ENCODE data around the gene MEIS3. TPM values are rescaled to one million over a fixed set of nuclear protein-coding genes. Genes with fewer than 3 reads are reported as not detected.

The MEIS3 gene
- total and polyA plus RNA-seq, 9 of the 15 experiments (the other 6 are each of a cell fraction or from before 2014, with no cell fraction given), result 0.06 to 0.80 (median 0.25) TPM; not detected in 1

GRCh38 chr19:47421244-47421786, 2.0 kb upstream of the MEIS3 start:
- Histone ChIP-seq H3K9me1 (ENCODE audit: control insufficient read depth, insufficient read depth, low read length) (no peaks in the 10 kb centered on the region), H4K20me1 (replicated peaks; ENCODE audit: control insufficient read depth, insufficient read depth, low read length) (0 out of 2 replicates have a peak, but pooled peaks cover 8% of the 10 kb centered on the region), H3K4me2 (ENCODE audit: insufficient read depth, low read length) (no peak overlapping the region), H3K4me1 (replicated peaks in 1 of 2; ENCODE audit: control insufficient read depth in 2 of 2, insufficient read depth in 2 of 2, low read length in 2 of 2) (peaks cover 4 to 48% of the 10 kb centered on the region in 2 experiments; a peak in 4 of 5 replicates), H2AFZ (ENCODE audit: low read depth, low read length) (no peak overlapping the region), H3K9me3 (replicated peaks; ENCODE audit: control insufficient read depth, insufficient read depth, low read depth, low read length) (no peaks in the 10 kb centered on the region; the same call in 1 of the 2 replicates), H3K4me3 (no peak overlapping the region), H3K27me3 (ENCODE audit: control insufficient read depth in 2 of 2, insufficient read depth in 2 of 2, low read length in 2 of 2) (peaks cover 45 to 60% of the 10 kb centered on the region in 2 experiments; a peak in 4 of 5 replicates), H3K27ac (ENCODE audit: extremely low read depth, low read depth, low read length) (no peak overlapping the region), H3K9ac (ENCODE audit: insufficient read depth in 1 of 2, low read depth in 2 of 2, low read length in 2 of 2) (no peak overlapping the region), H3K36me3 (ENCODE audit: control insufficient read depth, insufficient read depth, low read length) (no peaks in the 10 kb centered on the region), H3K79me2 (ENCODE audit: control insufficient read depth, insufficient read depth, low read length) (no peaks in the 10 kb centered on the region)
- BruUV-seq (replicated peaks), result no TSS peak
- in situ Hi-C loops (cut with MboI) (no loop called here), intact Hi-C loops (cut with micrococcal nuclease) (no loop called here)
- CTCF ChIA-PET (ENCODE audit: low intra/inter-chr PET ratio), result no interaction called here
- no peak for DNase-seq (ENCODE audit: extremely low read depth in 1 of 4, low spot score in 3 of 4)
- 9% methylated on average over 12 of the region's 16 CpGs for WGBS (ENCODE audit: insufficient coverage, low coverage, missing lambda C conversion rate)
- no peak for FAIRE-seq
- POLR2A ChIA-PET, result interaction anchor here (0.6 kb wide), 1 partner anchor 69 kb away, joined by 3 read pairs; no protein-coding TSS in a partner anchor
- no peak for ATAC-seq
- TF ChIP-seq TCFL5 (CRISPR knock-in tag; conservative IDR thresholded peaks at IDR 0.05) (no peak), JUN (IDR thresholded peaks at IDR 0.05; ENCODE audit: borderline replicate concordance, low read depth, low read length) (no peak), JUN (CRISPR knock-in tag; IDR thresholded peaks at IDR 0.05; ENCODE audit: borderline replicate concordance) (no peak), IRF9 (tag; IDR thresholded peaks at IDR 0.05) (no peak), PTRF (tag; IDR thresholded peaks at IDR 0.05) (no peak), MED1 (CRISPR knock-in tag; IDR thresholded peaks at IDR 0.05; ENCODE audit: borderline replicate concordance) (no peak), ZNF197 (CRISPR knock-in tag; IDR thresholded peaks at IDR 0.05; ENCODE audit: low read depth) (no peak), ZKSCAN3 (CRISPR knock-in tag; IDR thresholded peaks at IDR 0.05) (no peak), PRDM10 (IDR thresholded peaks at IDR 0.05; ENCODE audit: partially characterized antibody) (no peak), PCBP2 (IDR thresholded peaks at IDR 0.05; ENCODE audit: low read depth, low read length, poor library complexity, severe bottlenecking) (no peak), ZFX (CRISPR knock-in tag; IDR thresholded peaks at IDR 0.05) (no peak), U2AF1 (optimal IDR thresholded peaks at IDR 0.05; ENCODE audit: low read depth, low read length) (no peak)
